ENCODE data around the gene SUN3. TPM values are rescaled to one million over a fixed set of nuclear protein-coding genes. Genes with fewer than 3 reads are reported as not detected.
"Not testable (repeated sequence)": the region's sequence is repeated elsewhere in the genome, so short reads cannot be mapped to it uniquely, and the experiment has no call there.

SUN3 gene
- total and polyA plus RNA-seq, 4 experiments from 2014 or later: 0.56 TPM; not detected in 3

- no peak for DNase-seq
- peaks cover 11 to 21% (median 17%) of the 10 kb centered on the region in 4 donors for H3K4me1 Mint-ChIP-seq
- Histone ChIP-seq H3K27ac (ENCODE audit: low read depth, low read length) (no peak overlapping the region), H3K4me1 (ENCODE audit: insufficient read depth, low read length) (peaks cover 17% of the 10 kb centered on the region), H3K27me3 (ENCODE audit: insufficient read depth, low read length) (no peaks in the 10 kb centered on the region), H3K36me3 (ENCODE audit: insufficient read depth, low read length) (peaks cover 6% of the 10 kb centered on the region), H3K9me3 (ENCODE audit: control insufficient read depth in 1 of 2, low read length in 2 of 2) (no peaks in the 10 kb centered on the region), H3K4me3 (ENCODE audit: low read length in 2 of 2) (no peak overlapping the region)
- H3K36me3 Mint-ChIP-seq: peaks cover 8 to 13% of the 10 kb centered on the region in 2 donors
- no peaks in the 10 kb centered on the region for H3K27me3 Mint-ChIP-seq
- CTCF ChIA-PET (ENCODE audit: partially characterized antibody): interaction anchor here (1.0 to 2.1 kb wide), 3 partner anchors 9 to 128 kb away, joined by 3 to 13 read pairs (median 7); no protein-coding TSS in a partner anchor
- POLR2A ChIA-PET (ENCODE audit: partially characterized antibody): interaction anchor here (0.9 to 1.6 kb wide), 4 partner anchors 9 to 106 kb away, joined by 3 to 4 read pairs (median 4); partner anchors contain the start of gene UPP1
- H3K4me3 Mint-ChIP-seq: no peak overlapping the region
- no peak overlapping the region for H3K27ac Mint-ChIP-seq
- H3K9me3 Mint-ChIP-seq: peaks cover 0 to 5% (median 0%) of the 10 kb centered on the region in 8 donors
- intact Hi-C loops (cut with micrococcal nuclease): no loop called here
Observed at GRCh38 chr7:47982610-47983009, 46.3 kb downstream of the SUN3 start.

GRCh38 chr7:47980648-47981047 lies 48.3 kb downstream of the SUN3 start:
- intact Hi-C loops (cut with micrococcal nuclease); H3K27me3 ChIP-seq (ENCODE audit: insufficient read depth, low read length); DNase-seq; H3K9me3 ChIP-seq (ENCODE audit: control insufficient read depth in 1 of 2, low read length in 2 of 2); H3K9me3 Mint-ChIP-seq; H3K27ac ChIP-seq (ENCODE audit: low read depth, low read length); H3K4me3 ChIP-seq (ENCODE audit: low read length in 2 of 2); H3K27me3 Mint-ChIP-seq: not testable (repeated sequence)
- ChIA-PET POLR2A (ENCODE audit: partially characterized antibody) (interaction anchor here (1.6 kb wide), 1 partner anchor 11 kb away, joined by 6 read pairs; no protein-coding TSS in a partner anchor), CTCF (ENCODE audit: partially characterized antibody) (interaction anchor here (1.1 to 1.6 kb wide), 2 partner anchors 8 to 10 kb away, joined by 5 read pairs; no protein-coding TSS in a partner anchor)
- H3K4me3 Mint-ChIP-seq: peak overlapping the region in 2 of 8 donors; percentile 9 to 59
- peaks cover 11 to 30% (median 22%) of the 10 kb centered on the region in 4 donors for H3K4me1 Mint-ChIP-seq
- H3K27ac Mint-ChIP-seq: peak overlapping the region in 2 of 7 donors; percentile 29 to 97
- peaks cover 26% of the 10 kb centered on the region for H3K36me3 ChIP-seq (ENCODE audit: insufficient read depth, low read length)
- peaks cover 17 to 32% of the 10 kb centered on the region in 2 donors for H3K36me3 Mint-ChIP-seq
- H3K4me1 ChIP-seq (ENCODE audit: insufficient read depth, low read length): peaks cover 23% of the 10 kb centered on the region

- Histone ChIP-seq H3K36me3 (ENCODE audit: insufficient read depth, low read length) (peaks cover 33% of the 10 kb centered on the region), H3K4me1 (ENCODE audit: insufficient read depth, low read length) (peaks cover 23% of the 10 kb centered on the region), H3K27me3 (ENCODE audit: insufficient read depth, low read length) (no peaks in the 10 kb centered on the region), H3K27ac (ENCODE audit: low read depth, low read length) (peak overlapping the region; percentile 83), H3K9me3 (ENCODE audit: control insufficient read depth in 1 of 2, low read length in 2 of 2) (no peaks in the 10 kb centered on the region), H3K4me3 (ENCODE audit: low read length in 2 of 2) (peak overlapping the region; percentile 31 to 81)
- DNase-seq: no peak
- ChIA-PET CTCF (ENCODE audit: partially characterized antibody) (interaction anchor here (1.1 to 1.6 kb wide), 2 partner anchors 9 to 11 kb away, joined by 5 read pairs; no protein-coding TSS in a partner anchor), POLR2A (ENCODE audit: partially characterized antibody) (interaction anchor here (1.0 to 1.6 kb wide), 2 partner anchors 12 to 109 kb away, joined by 4 to 6 read pairs; partner anchors contain the start of gene UPP1)
- Mint-ChIP-seq H3K4me1 (peaks cover 11 to 30% (median 22%) of the 10 kb centered on the region in 4 donors), H3K27ac (peak overlapping the region; percentile 97 to 100 (median 98)), H3K27me3 (no peaks in the 10 kb centered on the region), H3K9me3 (peaks cover 0 to 5% (median 0%) of the 10 kb centered on the region in 8 donors), H3K36me3 (peaks cover 18 to 35% of the 10 kb centered on the region in 2 donors), H3K4me3 (peak overlapping the region; percentile 92 to 99 (median 95))
- intact Hi-C loops (cut with micrococcal nuclease): loop anchor here (1.0 kb wide), 4 partner anchors 11 to 130 kb away; partner anchors contain the start of genes C7orf57 and UPP1
Observed at GRCh38 chr7:47979832-47980181, 49.1 kb downstream of the SUN3 start.

GRCh38 chr7:47979145-47979831 lies 49.6 kb downstream of the SUN3 start, which contains the start of gene HUS1:
Gene HUS1, minus strand, starts transcription at chr7:47979615. Its CDS starts 96 bp downstream, at chr7:47979519.
- intact Hi-C loops (cut with micrococcal nuclease): loop anchor here (1.0 kb wide), 4 partner anchors 12 to 131 kb away; partner anchors contain the start of genes C7orf57 and UPP1

GRCh38 chr7:47978790-47979144 lies 50.1 kb downstream of the SUN3 start:
- H3K4me1 Mint-ChIP-seq: peaks cover 16 to 35% (median 26%) of the 10 kb centered on the region in 4 donors
- H3K4me1 ChIP-seq (ENCODE audit: insufficient read depth, low read length): peaks cover 23% of the 10 kb centered on the region
- H3K4me3 Mint-ChIP-seq: peak overlapping the region; percentile 92 to 99 (median 95)
- no peaks in the 10 kb centered on the region for H3K27me3 ChIP-seq (ENCODE audit: insufficient read depth, low read length)
- peaks cover 28 to 45% of the 10 kb centered on the region in 2 donors for H3K36me3 Mint-ChIP-seq
- H3K27ac Mint-ChIP-seq: peak overlapping the region; percentile 97 to 100 (median 98)
- intact Hi-C loops (cut with micrococcal nuclease): loop anchor here (1.0 kb wide), 4 partner anchors 13 to 132 kb away; partner anchors contain the start of genes C7orf57 and UPP1
- H3K9me3 ChIP-seq (ENCODE audit: control insufficient read depth in 1 of 2, low read length in 2 of 2): no peaks in the 10 kb centered on the region
- H3K27ac ChIP-seq (ENCODE audit: low read depth, low read length): peak overlapping the region; percentile 83
- DNase-seq: no peak
- no peaks in the 10 kb centered on the region for H3K27me3 Mint-ChIP-seq
- peaks cover 43% of the 10 kb centered on the region for H3K36me3 ChIP-seq (ENCODE audit: insufficient read depth, low read length)
- H3K9me3 Mint-ChIP-seq: peaks cover 0 to 5% (median 0%) of the 10 kb centered on the region in 8 donors
- ChIA-PET CTCF (ENCODE audit: partially characterized antibody) (interaction anchor here (0.8 to 2.1 kb wide), 9 partner anchors 10 to 131 kb away, joined by 3 to 14 read pairs (median 4); no protein-coding TSS in a partner anchor), POLR2A (ENCODE audit: partially characterized antibody) (interaction anchor here (1.0 to 1.8 kb wide), 4 partner anchors 10 to 117 kb away, joined by 3 to 9 read pairs (median 4); partner anchors contain the start of gene UPP1)
- peak overlapping the region; percentile 72 to 81 for H3K4me3 ChIP-seq (ENCODE audit: low read length in 2 of 2)

More at GRCh38 chr7:47979145-47979831, 49.6 kb downstream of the SUN3 start, which contains the start of gene HUS1:
- CTCF ChIA-PET (ENCODE audit: partially characterized antibody): interaction anchor here (1.0 to 2.1 kb wide), 8 partner anchors 9 to 131 kb away, joined by 3 to 14 read pairs (median 6); no protein-coding TSS in a partner anchor
- peak; percentile 89 to 94 (median 90) for DNase-seq
- H3K9me3 ChIP-seq (ENCODE audit: control insufficient read depth in 1 of 2, low read length in 2 of 2): no peaks in the 10 kb centered on the region
- H3K36me3 ChIP-seq (ENCODE audit: insufficient read depth, low read length): peaks cover 38% of the 10 kb centered on the region
- Mint-ChIP-seq H3K4me3 (peak within 1 kb of the TSS; percentile 92 to 99 (median 95)), H3K36me3 (peaks cover 23 to 40% of the 10 kb centered on the region in 2 donors), H3K9me3 (peaks cover 0 to 5% (median 0%) of the 10 kb centered on the region in 8 donors), H3K27ac (peak within 1 kb of the TSS; percentile 97 to 100 (median 98)), H3K27me3 (no peaks in the 10 kb centered on the region), H3K4me1 (peaks cover 14 to 32% (median 24%) of the 10 kb centered on the region in 4 donors)
- peaks cover 23% of the 10 kb centered on the region for H3K4me1 ChIP-seq (ENCODE audit: insufficient read depth, low read length)
- peak within 1 kb of the TSS; percentile 72 to 81 for H3K4me3 ChIP-seq (ENCODE audit: low read length in 2 of 2)
- H3K27me3 ChIP-seq (ENCODE audit: insufficient read depth, low read length): no peaks in the 10 kb centered on the region
- POLR2A ChIA-PET (ENCODE audit: partially characterized antibody): interaction anchor here (1.0 to 1.8 kb wide), 3 partner anchors 12 to 109 kb away, joined by 4 to 9 read pairs (median 6); partner anchors contain the start of gene UPP1
- H3K27ac ChIP-seq (ENCODE audit: low read depth, low read length): peak within 1 kb of the TSS; percentile 83

GRCh38 chr7:47973739-47974138 lies 55.2 kb downstream of the SUN3 start:
- Histone ChIP-seq H3K9me3 (ENCODE audit: control insufficient read depth in 1 of 2, low read length in 2 of 2) (no peaks in the 10 kb centered on the region), H3K4me3 (ENCODE audit: low read length in 2 of 2) (no peak overlapping the region), H3K27ac (ENCODE audit: low read depth, low read length) (no peak overlapping the region), H3K27me3 (ENCODE audit: insufficient read depth, low read length) (no peaks in the 10 kb centered on the region), H3K36me3 (ENCODE audit: insufficient read depth, low read length) (peaks cover 66% of the 10 kb centered on the region), H3K4me1 (ENCODE audit: insufficient read depth, low read length) (peaks cover 16% of the 10 kb centered on the region)
- peak overlapping the region in 1 of 7 donors; percentile 14 for H3K27ac Mint-ChIP-seq
- peaks cover 67 to 84% of the 10 kb centered on the region in 2 donors for H3K36me3 Mint-ChIP-seq
- peaks cover 26 to 47% (median 32%) of the 10 kb centered on the region in 4 donors for H3K4me1 Mint-ChIP-seq
- H3K27me3 Mint-ChIP-seq: no peaks in the 10 kb centered on the region
- ChIA-PET POLR2A (ENCODE audit: partially characterized antibody) (no interaction called here), CTCF (ENCODE audit: partially characterized antibody) (interaction anchor here (0.9 to 3.6 kb wide), 5 partner anchors 9 to 137 kb away, joined by 3 to 12 read pairs (median 3); no protein-coding TSS in a partner anchor)
- intact Hi-C loops (cut with micrococcal nuclease): no loop called here
- H3K4me3 Mint-ChIP-seq: no peak overlapping the region
- no peak for DNase-seq
- peaks cover 0 to 1% (median 0%) of the 10 kb centered on the region in 8 donors for H3K9me3 Mint-ChIP-seq
